Measurements from ENCODE around the gene AMBP. TPM values are rescaled to one million over a fixed set of nuclear protein-coding genes. Genes with fewer than 3 reads are reported as not detected.

The AMBP gene
- total RNA-seq, 2 donors from 2014 or later = not detected

DNA sequence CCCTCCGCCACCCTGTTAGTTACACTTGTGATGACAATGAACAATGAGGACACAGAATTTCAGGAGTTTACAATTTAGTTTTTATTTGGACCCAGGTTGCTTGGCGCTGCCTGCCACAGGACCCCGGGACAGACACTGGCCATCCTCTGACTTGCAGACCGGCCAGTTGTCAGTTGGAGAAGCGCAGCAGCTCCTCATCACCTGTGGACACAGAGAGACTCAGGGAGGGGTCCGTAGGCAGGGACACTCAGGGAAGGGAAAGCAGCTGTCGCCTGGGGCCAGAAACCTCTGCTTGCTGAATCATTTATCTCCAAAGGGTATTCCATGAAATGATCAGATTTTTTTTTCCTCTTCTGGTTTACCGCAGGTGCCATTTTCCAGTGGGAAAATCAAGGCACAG lies 18.0 kb downstream of the AMBP start:
- no peaks in the 10 kb centered on the region for H3K36me3 Mint-ChIP-seq (ENCODE audit: low read depth)
- H3K4me3 Mint-ChIP-seq = no peak overlapping the region
- no peak overlapping the region for H3K27ac Mint-ChIP-seq
- ATAC-seq (replicated peaks) = no peak
- no peaks in the 10 kb centered on the region for H3K9me3 Mint-ChIP-seq
- no peaks in the 10 kb centered on the region for H3K4me1 Mint-ChIP-seq
- H3K27me3 Mint-ChIP-seq = peaks cover 18% of the 10 kb centered on the region

DNA sequence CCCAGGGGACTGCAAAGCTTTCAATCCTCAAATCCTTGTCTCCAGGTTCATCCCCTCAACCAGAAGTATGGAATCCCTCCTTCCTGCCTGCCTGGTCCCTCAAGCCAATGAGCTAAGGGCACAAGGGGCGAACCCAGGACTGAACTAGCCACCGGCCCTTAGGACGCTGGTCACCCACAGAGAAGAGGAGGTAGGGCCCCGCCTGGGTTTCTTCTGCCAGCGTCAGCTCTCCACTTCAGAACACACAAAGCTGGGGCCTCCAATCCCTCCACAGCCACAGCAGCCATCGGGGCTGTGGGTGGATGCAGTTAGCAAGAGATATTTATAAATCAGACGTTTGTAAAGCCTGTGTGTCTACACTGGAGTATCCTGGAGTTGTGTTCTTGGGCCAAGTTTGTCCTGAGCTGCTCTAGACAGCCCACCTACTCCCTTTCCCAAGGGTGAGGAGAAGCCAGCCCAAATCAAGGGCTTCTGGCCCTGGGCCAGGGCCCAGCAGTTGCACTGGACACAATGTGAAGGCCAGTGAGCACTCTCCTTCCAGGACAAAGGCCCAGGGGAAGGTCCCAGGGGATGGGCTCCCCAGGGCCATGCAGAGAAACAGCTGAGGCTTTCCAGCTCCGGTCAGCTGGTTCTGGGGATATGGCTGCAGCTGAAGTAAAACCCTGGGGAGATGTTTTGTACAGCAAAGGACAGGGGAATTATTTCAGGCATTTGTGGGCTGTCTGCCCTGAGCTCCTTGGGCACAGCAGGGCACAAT lies 18.9 kb downstream of the AMBP start:
- no peak overlapping the region for H3K4me3 Mint-ChIP-seq
- H3K4me1 Mint-ChIP-seq = no peaks in the 10 kb centered on the region
- no peaks in the 10 kb centered on the region for H3K36me3 Mint-ChIP-seq (ENCODE audit: low read depth)
- ATAC-seq (replicated peaks) = no peak
- no peak overlapping the region for H3K27ac Mint-ChIP-seq
- H3K9me3 Mint-ChIP-seq = no peaks in the 10 kb centered on the region
- peaks cover 18% of the 10 kb centered on the region for H3K27me3 Mint-ChIP-seq

DNA sequence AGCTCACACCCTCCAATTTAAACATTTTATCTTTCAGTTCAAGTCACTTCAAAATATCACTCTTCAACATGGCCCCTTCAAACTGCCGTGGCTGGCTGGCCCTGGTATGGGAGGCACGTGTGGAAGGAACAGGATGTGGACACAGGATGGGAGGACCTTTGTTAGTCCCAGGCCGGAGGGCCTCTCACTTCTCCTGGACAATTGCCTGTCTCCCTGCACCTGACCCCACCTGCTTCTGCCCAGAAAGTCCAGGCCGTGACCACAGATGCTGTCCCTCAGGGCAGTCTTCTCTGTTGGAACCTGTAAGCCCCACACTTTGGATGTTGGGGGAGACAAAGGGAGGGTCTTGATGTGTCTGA lies 19.4 kb downstream of the AMBP start:
- Mint-ChIP-seq H3K4me3 (no peak overlapping the region), H3K9me3 (no peaks in the 10 kb centered on the region), H3K27me3 (peaks cover 15% of the 10 kb centered on the region), H3K36me3 (ENCODE audit: low read depth) (no peaks in the 10 kb centered on the region), H3K4me1 (no peaks in the 10 kb centered on the region), H3K27ac (no peak overlapping the region)
- no peak for ATAC-seq (replicated peaks)

DNA sequence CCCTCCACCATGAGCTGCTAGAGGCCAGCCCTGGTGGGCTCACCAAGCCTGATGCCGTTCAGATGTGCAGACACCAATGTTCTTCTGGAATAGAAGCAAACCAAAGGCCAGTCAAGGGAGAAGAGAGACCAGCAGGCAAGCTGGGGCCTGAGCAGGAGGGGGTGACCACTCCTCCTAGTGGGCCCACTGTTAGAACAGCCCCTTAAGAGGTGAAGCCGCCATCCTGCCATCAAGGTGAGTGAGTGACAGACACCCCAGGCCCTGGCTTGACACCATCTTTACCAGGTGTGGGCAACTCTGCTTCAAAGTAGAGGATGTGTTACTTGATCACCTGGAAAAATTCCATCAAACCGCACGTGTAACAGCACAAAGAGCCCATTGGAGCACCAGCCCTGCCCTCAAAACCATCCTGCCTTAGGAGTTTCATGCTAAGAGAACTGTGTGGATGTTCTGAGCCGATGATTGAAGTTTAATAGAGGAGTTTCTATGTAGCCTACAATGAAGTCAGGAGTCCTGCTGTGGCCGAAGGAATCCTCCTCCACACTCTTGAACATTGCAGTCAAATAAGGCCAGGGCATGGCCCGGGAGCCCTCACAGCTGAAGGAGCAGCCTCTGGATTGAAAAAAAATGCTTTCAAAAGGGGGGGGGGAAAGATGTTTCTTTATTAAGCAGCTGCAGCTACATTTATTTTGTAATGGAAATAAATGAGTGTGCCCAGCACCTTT lies 20.8 kb downstream of the AMBP start:
- ATAC-seq (replicated peaks) = no peak
- H3K9me3 Mint-ChIP-seq = no peaks in the 10 kb centered on the region
- H3K36me3 Mint-ChIP-seq (ENCODE audit: low read depth) = no peaks in the 10 kb centered on the region
- no peak overlapping the region for H3K27ac Mint-ChIP-seq
- H3K4me1 Mint-ChIP-seq = no peaks in the 10 kb centered on the region
- H3K27me3 Mint-ChIP-seq = peaks cover 6% of the 10 kb centered on the region
- H3K4me3 Mint-ChIP-seq = no peak overlapping the region

DNA sequence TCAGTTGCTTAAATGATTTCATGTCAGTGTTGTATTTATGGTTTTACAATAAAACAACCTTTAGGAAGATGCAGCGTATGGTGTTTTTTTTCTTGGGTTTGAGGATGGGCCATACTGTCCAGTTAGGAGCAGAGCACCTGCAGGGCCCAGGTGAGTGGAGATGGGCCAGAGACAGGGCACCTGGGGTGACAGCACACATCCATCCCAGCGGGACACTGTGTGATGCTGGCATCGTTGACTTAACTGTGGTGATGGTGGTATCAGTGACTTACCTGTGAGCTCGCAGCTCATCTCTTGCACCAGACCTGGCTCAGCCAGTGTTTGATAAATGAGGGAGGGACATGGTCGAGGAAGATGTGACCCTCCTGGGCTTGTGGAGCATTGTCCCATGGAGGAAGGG lies 21.6 kb downstream of the AMBP start:
- Mint-ChIP-seq H3K9me3 (no peaks in the 10 kb centered on the region), H3K36me3 (ENCODE audit: low read depth) (no peaks in the 10 kb centered on the region), H3K4me3 (no peak overlapping the region), H3K27me3 (peaks cover under 1% of the 10 kb centered on the region), H3K4me1 (no peaks in the 10 kb centered on the region), H3K27ac (no peak overlapping the region)
- ATAC-seq (replicated peaks) = no peak

DNA sequence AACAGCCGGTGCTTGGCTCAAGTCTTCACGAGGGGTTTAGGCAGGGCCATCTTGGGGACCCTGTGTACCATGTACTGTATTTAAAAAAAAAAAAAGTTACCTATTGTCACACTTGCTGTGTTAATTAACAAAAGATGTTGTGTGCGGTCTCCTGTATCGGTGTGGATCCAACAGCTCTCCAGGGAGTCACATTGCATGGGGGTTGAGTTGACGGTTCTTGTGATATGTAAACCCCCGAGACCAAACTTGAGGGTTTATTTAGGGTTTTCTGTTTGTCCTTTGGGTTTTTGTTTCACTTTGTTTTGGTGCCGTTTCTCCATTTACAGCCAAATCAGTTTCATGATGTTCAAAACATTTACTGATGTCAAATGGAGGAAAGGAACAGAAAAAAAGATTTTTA lies 22.2 kb downstream of the AMBP start:
- H3K27ac Mint-ChIP-seq = no peak overlapping the region
- H3K9me3 Mint-ChIP-seq = no peaks in the 10 kb centered on the region
- no peaks in the 10 kb centered on the region for H3K4me1 Mint-ChIP-seq
- H3K36me3 Mint-ChIP-seq (ENCODE audit: low read depth) = no peaks in the 10 kb centered on the region
- H3K27me3 Mint-ChIP-seq = no peaks in the 10 kb centered on the region
- ATAC-seq (replicated peaks) = no peak
- no peak overlapping the region for H3K4me3 Mint-ChIP-seq

DNA sequence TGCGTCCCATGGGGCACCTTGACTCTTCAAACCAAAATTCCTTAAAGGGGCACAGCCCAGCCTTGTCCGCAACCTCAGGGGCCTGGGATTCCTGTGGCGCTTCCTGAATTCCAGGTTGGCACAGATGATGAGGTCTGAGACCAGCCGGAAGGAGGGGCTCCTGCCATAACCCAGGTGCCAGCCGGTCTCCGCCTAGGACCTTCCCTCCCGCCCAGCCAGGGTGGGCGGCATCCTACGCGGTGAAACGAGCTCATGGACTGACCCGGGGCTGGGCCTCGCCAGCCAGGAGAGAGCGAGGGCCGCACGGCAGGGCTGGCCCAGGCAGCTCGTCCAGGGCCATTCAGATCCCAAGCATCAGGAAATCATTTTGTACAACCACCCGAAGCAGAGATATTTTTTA lies 23.0 kb downstream of the AMBP start:
- no peak overlapping the region for H3K4me3 Mint-ChIP-seq
- H3K4me1 Mint-ChIP-seq = no peaks in the 10 kb centered on the region
- H3K36me3 Mint-ChIP-seq (ENCODE audit: low read depth) = no peaks in the 10 kb centered on the region
- H3K9me3 Mint-ChIP-seq = no peaks in the 10 kb centered on the region
- ATAC-seq (replicated peaks) = no peak
- H3K27ac Mint-ChIP-seq = no peak overlapping the region
- H3K27me3 Mint-ChIP-seq = no peaks in the 10 kb centered on the region

DNA sequence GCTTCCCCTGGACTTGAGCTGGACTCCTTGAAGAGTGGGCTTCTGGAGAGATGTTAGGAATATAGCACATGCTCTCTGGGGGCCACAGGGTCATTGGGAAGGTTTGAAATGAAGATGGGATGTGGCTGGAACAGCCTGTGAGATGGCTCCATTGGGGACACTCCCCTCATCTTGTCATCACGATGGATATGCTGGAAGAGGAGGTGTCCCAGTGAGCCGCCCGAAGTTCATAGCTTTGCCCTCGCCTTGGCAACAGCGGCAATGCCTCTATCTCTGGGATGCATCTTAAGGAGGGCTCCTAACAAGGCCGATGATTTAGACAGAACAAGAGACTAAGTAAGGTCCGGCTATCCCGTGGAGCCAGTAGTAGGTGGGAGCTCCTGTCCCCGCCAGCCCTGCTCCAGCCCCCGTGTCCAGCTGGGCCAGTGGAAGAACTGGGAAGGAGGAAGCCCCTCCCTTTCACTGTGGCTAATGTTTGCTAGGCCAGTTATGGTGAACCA lies 23.9 kb downstream of the AMBP start:
- Mint-ChIP-seq H3K36me3 (ENCODE audit: low read depth) (no peaks in the 10 kb centered on the region), H3K4me1 (no peaks in the 10 kb centered on the region), H3K27ac (no peak overlapping the region), H3K9me3 (no peaks in the 10 kb centered on the region), H3K4me3 (no peak overlapping the region), H3K27me3 (no peaks in the 10 kb centered on the region)
- no peak for ATAC-seq (replicated peaks)

DNA sequence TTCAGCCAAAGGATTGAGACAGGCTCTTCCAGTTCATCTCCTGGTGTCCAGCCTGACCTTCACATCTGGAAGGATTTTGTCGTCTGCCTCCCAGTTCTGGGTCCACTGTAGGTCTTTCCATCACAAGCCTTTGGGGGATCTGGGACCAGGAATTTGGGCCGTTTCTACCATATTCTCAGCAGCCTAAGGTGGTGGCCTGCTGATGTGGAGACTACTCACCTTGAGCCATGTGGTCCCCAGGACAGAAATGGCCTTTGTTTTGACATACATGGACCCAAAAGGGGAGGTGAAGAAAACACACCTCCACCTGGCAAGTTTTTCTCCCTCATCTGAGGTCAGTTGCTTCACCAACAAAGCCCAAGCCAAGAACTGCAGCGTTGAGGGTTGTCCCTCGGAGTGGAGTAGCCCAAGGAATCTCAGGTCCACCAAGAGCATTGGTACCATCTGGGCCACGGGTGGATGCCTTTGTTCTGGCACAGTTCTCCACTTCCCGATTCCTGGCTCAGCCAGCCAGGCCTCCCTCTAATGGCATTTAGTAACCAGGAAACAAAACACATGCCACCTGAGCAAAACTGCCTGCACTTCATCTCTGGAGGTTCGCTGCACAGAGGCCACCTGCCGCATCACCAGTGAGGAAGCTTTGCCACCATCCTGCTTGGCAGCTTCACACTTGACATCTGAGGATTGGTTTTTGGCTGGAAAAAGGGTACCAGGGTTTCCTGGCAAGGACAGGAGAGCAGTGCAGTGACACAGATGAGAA lies 24.7 kb downstream of the AMBP start:
- Mint-ChIP-seq H3K4me3 (no peak overlapping the region), H3K27ac (no peak overlapping the region), H3K9me3 (no peaks in the 10 kb centered on the region), H3K4me1 (no peaks in the 10 kb centered on the region), H3K27me3 (no peaks in the 10 kb centered on the region), H3K36me3 (ENCODE audit: low read depth) (no peaks in the 10 kb centered on the region)
- no peak for ATAC-seq (replicated peaks)

DNA sequence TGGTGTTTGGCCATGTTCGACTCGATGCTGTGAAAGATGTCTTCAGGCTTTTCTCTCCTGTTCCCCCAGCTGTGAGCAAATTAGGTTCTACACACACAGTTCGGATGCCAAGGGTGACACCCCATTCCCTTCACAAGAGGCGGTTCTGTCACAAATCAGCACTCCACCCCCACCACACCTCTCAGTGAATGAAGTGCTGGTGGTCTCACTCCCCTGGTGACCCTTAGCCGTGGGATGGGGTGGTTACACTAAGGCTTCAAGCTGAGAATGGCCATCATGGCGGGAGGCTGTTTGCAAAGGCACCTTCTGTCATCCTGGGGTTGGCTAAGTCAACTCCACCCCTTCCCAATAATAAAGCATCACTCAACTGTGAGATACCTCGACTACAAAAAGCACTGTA lies 26.4 kb downstream of the AMBP start:
- Mint-ChIP-seq H3K27me3 (no peaks in the 10 kb centered on the region), H3K36me3 (ENCODE audit: low read depth) (no peaks in the 10 kb centered on the region), H3K27ac (no peak overlapping the region), H3K4me3 (no peak overlapping the region), H3K4me1 (no peaks in the 10 kb centered on the region), H3K9me3 (no peaks in the 10 kb centered on the region)
- ATAC-seq (replicated peaks) = no peak

DNA sequence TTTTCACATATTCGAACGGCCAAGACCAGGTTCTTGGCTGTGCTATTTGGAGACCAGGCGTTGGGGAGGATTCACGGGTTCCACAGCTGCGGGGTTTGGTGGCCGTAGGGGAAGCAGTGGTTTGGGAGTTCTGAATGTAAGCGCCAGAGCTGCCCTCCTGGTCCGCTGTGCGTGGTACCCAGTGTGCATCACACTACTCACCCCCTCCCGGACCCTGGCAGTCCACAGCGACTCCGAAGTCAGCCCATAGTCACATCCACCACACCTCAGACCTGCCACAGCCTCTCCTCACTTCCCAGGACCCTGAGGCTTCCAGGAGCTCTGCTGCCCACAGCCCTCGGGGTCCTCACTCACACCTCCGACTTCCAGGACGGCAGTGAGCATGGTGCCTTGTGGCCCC lies 26.8 kb downstream of the AMBP start:
- H3K4me1 Mint-ChIP-seq = no peaks in the 10 kb centered on the region
- no peaks in the 10 kb centered on the region for H3K36me3 Mint-ChIP-seq (ENCODE audit: low read depth)
- no peaks in the 10 kb centered on the region for H3K9me3 Mint-ChIP-seq
- H3K27me3 Mint-ChIP-seq = no peaks in the 10 kb centered on the region
- H3K27ac Mint-ChIP-seq = no peak overlapping the region
- no peak for ATAC-seq (replicated peaks)
- no peak overlapping the region for H3K4me3 Mint-ChIP-seq

DNA sequence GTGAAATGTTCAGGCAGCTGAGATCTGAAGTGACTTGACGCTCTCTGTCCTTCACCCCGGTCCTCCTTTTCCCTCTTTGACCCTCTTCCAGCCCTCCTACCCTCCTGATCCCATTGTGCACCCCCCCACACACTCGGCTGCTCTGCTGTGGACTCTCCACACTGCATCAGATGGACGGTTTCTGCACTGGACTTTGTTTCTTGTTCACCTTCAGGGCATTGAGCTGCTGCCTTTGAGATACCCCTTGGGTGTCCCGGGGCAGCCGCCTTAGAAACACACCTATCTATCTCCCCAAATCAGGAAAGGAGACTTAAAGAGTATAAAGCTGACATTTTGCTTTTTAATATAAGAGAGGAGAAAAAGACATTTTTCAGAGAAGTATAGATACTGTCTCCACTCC lies 27.5 kb downstream of the AMBP start:
- Mint-ChIP-seq H3K36me3 (ENCODE audit: low read depth) (no peaks in the 10 kb centered on the region), H3K27me3 (peaks cover 3% of the 10 kb centered on the region), H3K4me3 (no peak overlapping the region), H3K27ac (no peak overlapping the region), H3K9me3 (no peaks in the 10 kb centered on the region), H3K4me1 (no peaks in the 10 kb centered on the region)
- ATAC-seq (replicated peaks) = no peak

DNA sequence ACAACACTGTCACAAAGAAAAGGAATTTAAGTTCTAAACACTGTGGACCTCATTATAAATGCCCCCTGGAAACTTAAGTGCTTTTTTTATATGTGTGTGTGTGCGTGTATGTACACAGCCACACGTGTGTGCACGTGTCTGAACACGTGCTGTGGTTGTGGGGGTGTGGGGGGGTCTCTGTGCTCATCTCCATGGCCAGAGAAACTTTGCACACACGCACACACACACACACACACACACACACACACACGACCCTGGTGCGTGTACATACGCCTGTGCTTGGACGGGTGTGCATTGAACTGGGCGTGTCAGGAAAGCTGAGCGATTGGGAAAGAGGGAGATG lies 27.9 kb downstream of the AMBP start:
- no peak for ATAC-seq (replicated peaks)
- H3K36me3 Mint-ChIP-seq (ENCODE audit: low read depth) = no peaks in the 10 kb centered on the region
- H3K27ac Mint-ChIP-seq = no peak overlapping the region
- H3K9me3 Mint-ChIP-seq = no peaks in the 10 kb centered on the region
- no peak overlapping the region for H3K4me3 Mint-ChIP-seq
- peaks cover 3% of the 10 kb centered on the region for H3K27me3 Mint-ChIP-seq
- H3K4me1 Mint-ChIP-seq = no peaks in the 10 kb centered on the region

DNA sequence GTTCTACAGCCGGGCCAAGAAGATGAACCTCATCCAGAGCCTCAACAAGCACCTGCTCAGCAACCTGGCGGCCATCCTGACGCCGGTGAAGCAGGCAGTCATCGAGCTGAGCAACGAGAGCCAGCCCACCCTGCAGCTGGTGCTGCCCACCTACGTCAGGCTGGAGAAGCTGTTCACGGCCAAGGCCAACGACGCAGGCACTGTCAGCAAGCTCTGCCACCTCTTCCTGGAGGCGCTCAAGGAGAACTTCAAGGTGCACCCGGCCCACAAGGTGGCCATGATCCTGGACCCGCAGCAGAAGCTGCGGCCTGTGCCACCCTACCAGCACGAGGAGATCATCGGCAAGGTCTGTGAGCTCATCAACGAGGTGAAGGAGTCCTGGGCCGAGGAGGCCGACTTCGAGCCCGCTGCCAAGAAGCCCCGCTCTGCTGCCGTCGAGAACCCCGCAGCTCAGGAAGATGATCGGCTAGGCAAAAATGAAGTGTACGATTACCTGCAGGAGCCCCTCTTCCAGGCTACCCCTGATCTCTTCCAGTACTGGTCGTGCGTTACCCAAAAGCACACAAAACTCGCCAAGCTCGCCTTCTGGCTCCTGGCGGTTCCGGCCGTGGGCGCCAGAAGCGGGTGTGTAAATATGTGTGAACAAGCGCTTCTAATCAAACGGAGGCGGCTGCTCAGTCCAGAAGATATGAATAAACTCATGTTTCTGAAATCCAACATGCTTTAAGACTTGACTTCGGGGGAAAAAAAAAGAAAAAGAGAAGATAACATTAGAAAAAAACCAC lies 28.5 kb downstream of the AMBP start:
- Mint-ChIP-seq H3K36me3 (ENCODE audit: low read depth) (no peaks in the 10 kb centered on the region), H3K27me3 (peaks cover 3% of the 10 kb centered on the region), H3K4me1 (no peaks in the 10 kb centered on the region), H3K27ac (no peak overlapping the region), H3K9me3 (no peaks in the 10 kb centered on the region), H3K4me3 (no peak overlapping the region)
- no peak for ATAC-seq (replicated peaks)

Measured in activated T-helper 17 cell treated with anti-CD3 and anti-CD28 coated beads, Interleukin-2, amount 50 U/mL, for 72 hours (primary cell).